Ovary (tissue), 3 donors: ENCODE measurements around the gene FBXL2.

Source experiments
- CTCF ChIP-seq, 3 donors: fragments of 450-650 bp in 2 of 3; fragments of 200-600 bp in 1 of 3; IDR thresholded peaks; one replicate each; pipeline versions ENCODE4 v1.5.1 to v1.8.0; 2016 to 2022; ENCODE audit warnings: antibody characterized with exemption in 3 of 3, mild to moderate bottlenecking in 1 of 3
- EP300 ChIP-seq: sonication (generic); formaldehyde crosslinking; IDR thresholded peaks from one replicate; pipeline ENCODE4 v1.6.1; 2017; ENCODE audit warnings: antibody characterized with exemption
- POLR2A ChIP-seq: fragments of 450-650 bp; IDR thresholded peaks from one replicate; pipeline ENCODE4 v1.6.1; 2017; ENCODE audit warnings: antibody characterized with exemption, mild to moderate bottlenecking, moderate library complexity
- donor health status: DM: no; HTN: no; CAD: no.

- peak; percentile 55 to 74 (median 72) for TF ChIP-seq CTCF (IDR thresholded peaks at IDR 0.05)
- TF ChIP-seq POLR2A, result no peak
- no peak for TF ChIP-seq EP300
Observed at GRCh38 chr3:33372218-33373081, 95.2 kb downstream of the FBXL2 start.
